ENCODE data around the gene SETD4.

The SETD4 gene

DNA sequence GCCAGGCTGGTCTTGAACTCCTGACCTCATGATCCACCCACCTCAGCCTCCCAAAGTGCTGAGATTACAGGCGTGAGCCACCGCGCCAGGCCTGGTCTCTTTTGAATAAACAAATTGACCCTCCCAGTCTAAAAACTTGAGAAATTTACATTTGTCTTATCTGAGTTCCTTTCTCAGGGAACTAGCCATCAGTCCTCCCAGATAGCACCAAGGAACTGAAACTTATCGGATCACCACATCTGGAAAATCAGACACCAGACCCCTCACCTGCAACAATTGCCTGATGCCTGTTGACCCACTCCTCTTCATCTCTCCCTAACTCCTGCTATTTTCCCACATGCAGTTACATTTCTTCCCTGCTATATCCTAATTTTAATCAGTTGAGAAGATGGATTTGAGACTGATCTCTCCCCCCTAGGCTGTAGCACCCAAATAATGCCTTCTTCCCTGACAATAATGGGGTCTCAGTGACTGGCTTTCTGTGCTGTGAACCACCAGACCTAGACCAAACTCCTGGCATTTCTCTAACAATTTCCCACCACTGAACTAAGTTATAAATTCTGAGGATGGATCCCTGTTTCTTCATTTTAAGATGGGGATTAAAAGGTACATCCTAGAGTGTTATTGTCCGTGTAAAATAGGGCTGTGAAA, 8.5 kb upstream of the SETD4 start:
- H2AFZ ChIP-seq (ENCODE audit: low read depth, low read length): no peak overlapping the region
- no peaks in the 10 kb centered on the region for H3K36me3 ChIP-seq (replicated peaks; ENCODE audit: low read depth, low read length)
- H3K27me3 ChIP-seq (ENCODE audit: low read depth, low read length): no peaks in the 10 kb centered on the region
- no peaks in the 10 kb centered on the region for H3K79me2 ChIP-seq (ENCODE audit: low read length)
- TF ChIP-seq EZH2phosphoT487 (IDR thresholded peaks at IDR 0.05; ENCODE audit: low read depth): no peak
- TF ChIP-seq, protein P1, sequence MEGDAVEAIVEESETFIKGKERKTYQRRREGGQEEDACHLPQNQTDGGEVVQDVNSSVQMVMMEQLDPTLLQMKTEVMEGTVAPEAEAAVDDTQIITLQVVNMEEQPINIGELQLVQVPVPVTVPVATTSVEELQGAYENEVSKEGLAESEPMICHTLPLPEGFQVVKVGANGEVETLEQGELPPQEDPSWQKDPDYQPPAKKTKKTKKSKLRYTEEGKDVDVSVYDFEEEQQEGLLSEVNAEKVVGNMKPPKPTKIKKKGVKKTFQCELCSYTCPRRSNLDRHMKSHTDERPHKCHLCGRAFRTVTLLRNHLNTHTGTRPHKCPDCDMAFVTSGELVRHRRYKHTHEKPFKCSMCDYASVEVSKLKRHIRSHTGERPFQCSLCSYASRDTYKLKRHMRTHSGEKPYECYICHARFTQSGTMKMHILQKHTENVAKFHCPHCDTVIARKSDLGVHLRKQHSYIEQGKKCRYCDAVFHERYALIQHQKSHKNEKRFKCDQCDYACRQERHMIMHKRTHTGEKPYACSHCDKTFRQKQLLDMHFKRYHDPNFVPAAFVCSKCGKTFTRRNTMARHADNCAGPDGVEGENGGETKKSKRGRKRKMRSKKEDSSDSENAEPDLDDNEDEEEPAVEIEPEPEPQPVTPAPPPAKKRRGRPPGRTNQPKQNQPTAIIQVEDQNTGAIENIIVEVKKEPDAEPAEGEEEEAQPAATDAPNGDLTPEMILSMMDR (IDR thresholded peaks at IDR 0.05; ENCODE audit: low read depth, low read length): no peak
- H3K4me3 ChIP-seq (ENCODE audit: low read length): no peak overlapping the region
- no peak overlapping the region for H3K27ac ChIP-seq (ENCODE audit: low read length)
- H4K20me1 ChIP-seq (ENCODE audit: insufficient read depth, low read length): no peaks in the 10 kb centered on the region
- no peak overlapping the region for H3K4me2 ChIP-seq (ENCODE audit: low read length)
- H3K9ac ChIP-seq (ENCODE audit: low read length): no peak overlapping the region
- no peaks in the 10 kb centered on the region for H3K4me1 ChIP-seq (ENCODE audit: low read length)
- H3K9me3 ChIP-seq (ENCODE audit: insufficient read depth, low read length): no peaks in the 10 kb centered on the region

DNA sequence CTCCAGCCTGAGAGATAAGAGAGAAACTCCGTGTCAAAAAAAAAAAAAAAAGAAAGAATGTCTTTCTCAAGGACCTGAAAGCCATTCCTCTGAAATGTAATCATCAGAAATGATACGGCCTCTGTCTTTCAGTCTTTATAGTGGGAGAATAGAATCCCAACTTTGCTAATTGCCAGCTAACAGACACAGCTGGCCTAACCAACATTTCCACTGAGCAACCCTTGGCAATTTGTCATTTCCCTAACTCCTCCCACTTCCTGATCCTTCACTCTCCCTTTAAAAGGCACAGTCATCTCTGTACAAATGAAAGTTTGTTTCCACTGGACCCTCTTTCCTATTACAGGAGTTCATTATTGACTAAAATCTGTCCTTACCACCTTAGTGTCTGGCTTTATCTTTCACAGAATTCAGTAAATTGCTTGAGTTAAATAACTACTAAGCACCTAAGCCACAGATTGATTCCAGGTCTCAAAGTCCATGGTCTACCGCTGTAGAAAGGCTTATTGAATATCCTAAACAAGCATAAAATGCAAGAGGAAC, 5.2 kb upstream of the SETD4 start:
- Histone ChIP-seq H3K79me2 (ENCODE audit: low read length) (no peaks in the 10 kb centered on the region), H3K4me1 (ENCODE audit: low read length) (peaks cover 4% of the 10 kb centered on the region), H3K27me3 (ENCODE audit: low read depth, low read length) (no peaks in the 10 kb centered on the region), H3K9me3 (ENCODE audit: insufficient read depth, low read length) (no peaks in the 10 kb centered on the region), H3K27ac (ENCODE audit: low read length) (no peak overlapping the region), H3K4me2 (ENCODE audit: low read length) (no peak overlapping the region), H4K20me1 (ENCODE audit: insufficient read depth, low read length) (no peaks in the 10 kb centered on the region), H3K9ac (ENCODE audit: low read length) (no peak overlapping the region), H2AFZ (ENCODE audit: low read depth, low read length) (no peak overlapping the region), H3K4me3 (ENCODE audit: low read length) (no peak overlapping the region), H3K36me3 (replicated peaks; ENCODE audit: low read depth, low read length) (no peaks in the 10 kb centered on the region)
- TF ChIP-seq EZH2phosphoT487 (IDR thresholded peaks at IDR 0.05; ENCODE audit: low read depth): no peak
- TF ChIP-seq, protein P1 (IDR thresholded peaks at IDR 0.05; ENCODE audit: low read depth, low read length): no peak

DNA sequence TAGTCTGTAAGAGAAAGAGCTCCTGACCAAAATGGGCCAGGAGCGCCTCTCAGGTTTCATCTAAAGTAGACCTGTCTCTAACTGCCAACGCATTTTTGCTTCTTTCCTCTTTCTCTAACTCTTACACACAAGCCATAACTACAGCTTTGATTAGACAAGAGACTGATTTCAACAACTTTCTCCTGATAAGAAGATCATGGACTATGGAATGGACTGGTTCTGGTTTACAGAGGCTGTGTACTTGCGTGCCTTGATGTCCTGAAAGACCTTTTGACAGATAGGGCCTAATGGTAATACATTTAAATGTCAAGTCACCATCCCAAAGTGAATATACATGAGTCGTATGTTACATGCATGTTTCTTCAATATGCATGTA, 3.7 kb upstream of the SETD4 start:
- Histone ChIP-seq H3K36me3 (replicated peaks; ENCODE audit: low read depth, low read length) (no peaks in the 10 kb centered on the region), H3K4me2 (ENCODE audit: low read length) (no peak overlapping the region), H4K20me1 (ENCODE audit: insufficient read depth, low read length) (no peaks in the 10 kb centered on the region), H3K4me1 (ENCODE audit: low read length) (peaks cover 4% of the 10 kb centered on the region), H3K27ac (ENCODE audit: low read length) (no peak overlapping the region), H3K27me3 (ENCODE audit: low read depth, low read length) (no peaks in the 10 kb centered on the region), H3K9me3 (ENCODE audit: insufficient read depth, low read length) (no peaks in the 10 kb centered on the region), H3K9ac (ENCODE audit: low read length) (no peak overlapping the region), H3K4me3 (ENCODE audit: low read length) (no peak overlapping the region), H2AFZ (ENCODE audit: low read depth, low read length) (no peak overlapping the region), H3K79me2 (ENCODE audit: low read length) (peaks cover 5% of the 10 kb centered on the region)
- TF ChIP-seq, protein P1 (IDR thresholded peaks at IDR 0.05; ENCODE audit: low read depth, low read length): no peak
- no peak for TF ChIP-seq EZH2phosphoT487 (IDR thresholded peaks at IDR 0.05; ENCODE audit: low read depth)

DNA sequence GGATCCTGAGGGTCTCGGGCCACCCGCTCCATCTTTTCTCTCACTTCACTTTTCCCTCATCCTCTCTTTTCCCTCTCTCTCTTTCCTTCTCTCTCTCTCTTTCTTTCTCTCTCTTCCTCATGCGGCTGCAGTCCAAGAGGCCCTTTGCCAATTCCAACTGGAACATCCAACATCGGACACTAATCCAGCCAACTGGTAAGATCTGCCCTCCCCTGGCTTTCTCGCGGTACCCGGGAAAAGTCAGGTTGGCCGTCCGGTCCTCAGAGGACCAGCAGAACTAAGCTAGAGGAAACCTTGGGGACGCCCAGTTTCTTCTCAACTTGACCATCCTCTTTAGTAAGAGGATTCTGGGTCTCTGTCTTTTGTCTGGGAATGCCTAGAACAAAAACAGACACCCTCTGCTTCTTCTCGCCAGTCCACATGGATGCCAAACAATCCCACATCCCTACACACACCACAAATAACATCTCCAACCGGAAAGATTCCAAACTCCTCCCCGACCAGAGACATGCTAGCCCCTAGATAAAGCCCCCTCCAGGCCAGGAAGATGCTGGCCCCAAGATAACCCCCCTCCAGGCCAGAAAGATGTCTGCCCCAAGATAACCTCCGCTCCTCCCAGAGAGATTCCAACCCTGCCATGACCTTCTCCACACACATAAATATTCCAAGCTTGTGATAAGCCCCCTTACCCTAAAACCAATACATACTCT, 3.2 kb upstream of the SETD4 start:
- Histone ChIP-seq H4K20me1 (ENCODE audit: insufficient read depth, low read length) (no peaks in the 10 kb centered on the region), H3K27me3 (ENCODE audit: low read depth, low read length) (no peaks in the 10 kb centered on the region), H3K79me2 (ENCODE audit: low read length) (peaks cover 11% of the 10 kb centered on the region), H3K4me3 (ENCODE audit: low read length) (no peak overlapping the region), H3K9me3 (ENCODE audit: insufficient read depth, low read length) (no peaks in the 10 kb centered on the region), H2AFZ (ENCODE audit: low read depth, low read length) (no peak overlapping the region), H3K4me2 (ENCODE audit: low read length) (no peak overlapping the region), H3K36me3 (replicated peaks; ENCODE audit: low read depth, low read length) (no peaks in the 10 kb centered on the region), H3K9ac (ENCODE audit: low read length) (no peak overlapping the region), H3K4me1 (ENCODE audit: low read length) (peaks cover 4% of the 10 kb centered on the region), H3K27ac (ENCODE audit: low read length) (no peak overlapping the region)
- TF ChIP-seq EZH2phosphoT487 (IDR thresholded peaks at IDR 0.05; ENCODE audit: low read depth): no peak
- TF ChIP-seq, protein P1 (IDR thresholded peaks at IDR 0.05; ENCODE audit: low read depth, low read length): no peak
